Measurements from ENCODE around the gene ZFP92.

Gene ZFP92

DNA sequence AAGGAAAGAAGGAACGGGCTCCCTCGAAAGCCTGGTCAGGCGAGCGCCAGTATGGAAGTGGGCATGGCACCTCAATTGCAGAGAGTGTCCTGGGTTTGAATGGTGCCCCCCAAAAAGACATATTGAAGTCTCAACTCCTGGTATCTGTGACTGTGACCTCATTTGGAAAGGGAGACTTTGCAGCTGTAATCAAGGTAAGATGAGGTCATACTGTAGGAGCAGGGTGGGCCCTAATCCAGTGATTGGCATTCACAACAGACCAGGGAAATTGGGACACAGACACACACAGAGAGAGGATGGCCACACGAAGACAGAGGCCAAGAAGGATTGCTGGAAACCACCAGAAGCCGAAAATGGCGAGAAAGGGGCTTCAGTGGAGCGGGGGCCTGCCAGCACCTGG lies 6.4 kb downstream of the ZFP92 start:
- peaks cover 3 to 8% of the 10 kb centered on the region in 2 donors for H3K27me3 ChIP-seq (ENCODE audit: control insufficient read depth in 2 of 2, insufficient read depth in 2 of 2, low read length in 2 of 2)
- no peaks in the 10 kb centered on the region for H3K9me3 ChIP-seq (ENCODE audit: control insufficient read depth in 2 of 2, low read length in 2 of 2)
- H3K9ac ChIP-seq (ENCODE audit: low read depth in 1 of 2, low read length in 2 of 2), result no peak overlapping the region

DNA sequence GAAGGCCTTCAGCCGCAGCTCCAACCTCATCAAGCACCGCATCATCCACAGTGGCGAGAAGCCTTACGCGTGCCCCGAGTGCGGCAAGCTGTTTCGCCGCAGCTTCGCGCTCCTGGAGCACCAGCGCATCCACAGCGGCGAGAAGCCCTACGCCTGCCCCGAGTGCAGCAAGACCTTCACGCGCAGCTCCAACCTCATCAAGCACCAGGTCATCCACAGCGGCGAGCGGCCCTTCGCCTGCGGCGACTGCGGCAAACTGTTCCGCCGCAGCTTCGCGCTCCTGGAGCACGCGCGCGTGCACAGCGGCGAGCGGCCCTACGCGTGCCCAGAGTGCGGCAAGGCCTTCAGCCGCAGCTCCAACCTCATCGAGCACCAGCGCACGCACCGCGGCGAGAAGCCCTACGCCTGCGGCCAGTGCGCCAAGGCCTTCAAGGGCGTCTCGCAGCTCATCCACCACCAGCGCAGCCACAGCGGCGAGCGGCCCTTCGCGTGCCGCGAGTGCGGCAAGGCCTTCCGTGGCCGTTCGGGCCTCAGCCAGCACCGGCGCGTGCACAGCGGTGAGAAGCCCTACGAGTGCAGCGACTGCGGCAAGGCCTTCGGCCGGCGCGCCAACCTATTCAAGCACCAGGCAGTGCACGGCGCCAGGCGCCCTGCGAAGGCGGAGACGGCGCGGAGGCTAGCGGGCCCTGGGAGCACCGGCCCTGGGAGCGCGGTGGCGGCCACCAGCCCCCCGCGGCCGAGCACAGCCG lies 9.8 kb downstream of the ZFP92 start:
- Histone ChIP-seq H3K36me3 (ENCODE audit: control insufficient read depth in 2 of 2, insufficient read depth in 2 of 2, low read length in 2 of 2) (no peaks in the 10 kb centered on the region), H3K4me3 (ENCODE audit: low read length in 2 of 2) (no peak overlapping the region), H3K27ac (ENCODE audit: low read depth in 2 of 2, low read length in 2 of 2) (no peak overlapping the region), H3K9me3 (ENCODE audit: control insufficient read depth in 2 of 2, low read length in 2 of 2) (no peaks in the 10 kb centered on the region), H3K4me1 (ENCODE audit: control insufficient read depth in 2 of 2, insufficient read depth in 2 of 2, low read length in 2 of 2) (no peaks in the 10 kb centered on the region), H3K27me3 (ENCODE audit: control insufficient read depth in 2 of 2, insufficient read depth in 2 of 2, low read length in 2 of 2) (peaks cover 2 to 6% of the 10 kb centered on the region in 2 donors), H3K9ac (ENCODE audit: low read depth in 1 of 2, low read length in 2 of 2) (no peak overlapping the region)

More for the DNA sequence above, 6.4 kb downstream of the ZFP92 start:
- Histone ChIP-seq H3K36me3 (ENCODE audit: control insufficient read depth in 2 of 2, insufficient read depth in 2 of 2, low read length in 2 of 2) (no peaks in the 10 kb centered on the region), H3K4me1 (ENCODE audit: control insufficient read depth in 2 of 2, insufficient read depth in 2 of 2, low read length in 2 of 2) (no peaks in the 10 kb centered on the region), H3K4me3 (ENCODE audit: low read length in 2 of 2) (no peak overlapping the region), H3K27ac (ENCODE audit: low read depth in 2 of 2, low read length in 2 of 2) (no peak overlapping the region)

DNA sequence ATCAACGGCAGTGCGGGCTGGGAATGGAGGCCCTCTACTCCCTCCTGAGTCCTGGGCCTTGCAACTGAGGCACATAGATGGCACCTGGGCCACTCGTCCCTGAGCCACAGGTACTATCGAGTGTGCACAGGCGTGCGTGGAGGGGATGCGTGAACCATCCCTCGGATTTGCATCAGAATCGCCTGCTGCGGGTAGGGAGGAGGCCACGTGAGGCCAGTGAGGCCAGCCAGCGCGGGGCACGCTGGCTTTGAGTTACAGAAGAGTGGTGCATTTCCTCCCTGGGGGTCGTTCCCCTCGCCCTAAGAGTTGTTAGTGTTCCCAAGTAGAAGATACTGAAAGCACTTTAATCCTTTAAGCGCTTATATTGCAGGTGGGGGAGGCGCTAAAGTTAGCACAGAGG lies 10.6 kb downstream of the ZFP92 start:
- no peaks in the 10 kb centered on the region for H3K36me3 ChIP-seq (ENCODE audit: control insufficient read depth in 2 of 2, insufficient read depth in 2 of 2, low read length in 2 of 2)
- no peak overlapping the region for H3K27ac ChIP-seq (ENCODE audit: low read depth in 2 of 2, low read length in 2 of 2)
- H3K4me1 ChIP-seq (ENCODE audit: control insufficient read depth in 2 of 2, insufficient read depth in 2 of 2, low read length in 2 of 2), result no peaks in the 10 kb centered on the region
- no peak overlapping the region for H3K9ac ChIP-seq (ENCODE audit: low read depth in 1 of 2, low read length in 2 of 2)
- no peak overlapping the region for H3K4me3 ChIP-seq (ENCODE audit: low read length in 2 of 2)
- H3K27me3 ChIP-seq (ENCODE audit: control insufficient read depth in 2 of 2, insufficient read depth in 2 of 2, low read length in 2 of 2), result peaks cover 0 to 2% of the 10 kb centered on the region in 2 donors
- no peaks in the 10 kb centered on the region for H3K9me3 ChIP-seq (ENCODE audit: control insufficient read depth in 2 of 2, low read length in 2 of 2)

DNA sequence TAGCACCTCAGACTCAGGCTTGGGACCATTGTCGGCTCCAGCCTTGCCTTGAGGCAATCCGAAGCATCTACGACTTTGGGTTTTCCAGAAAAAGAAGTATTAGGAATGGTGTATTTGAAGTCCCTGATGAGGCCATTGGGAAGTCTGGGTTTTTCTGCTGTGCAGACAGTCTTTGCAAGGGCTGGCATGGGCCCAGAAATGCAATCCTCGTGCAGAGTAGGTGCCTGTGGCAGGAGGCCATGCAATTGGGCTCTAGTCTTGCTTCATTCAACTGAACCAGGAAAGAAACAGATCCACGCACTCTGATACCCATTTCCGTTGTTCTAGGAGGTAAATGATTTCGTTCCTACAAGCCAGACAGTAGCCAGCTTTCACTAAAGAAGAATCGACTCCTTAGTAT lies 12.4 kb downstream of the ZFP92 start:
- Histone ChIP-seq H3K9ac (ENCODE audit: low read depth in 1 of 2, low read length in 2 of 2) (no peak overlapping the region), H3K4me1 (ENCODE audit: control insufficient read depth in 2 of 2, insufficient read depth in 2 of 2, low read length in 2 of 2) (no peaks in the 10 kb centered on the region), H3K27me3 (ENCODE audit: control insufficient read depth in 2 of 2, insufficient read depth in 2 of 2, low read length in 2 of 2) (peaks cover 0 to 2% of the 10 kb centered on the region in 2 donors), H3K27ac (ENCODE audit: low read depth in 2 of 2, low read length in 2 of 2) (no peak overlapping the region), H3K4me3 (ENCODE audit: low read length in 2 of 2) (no peak overlapping the region), H3K9me3 (ENCODE audit: control insufficient read depth in 2 of 2, low read length in 2 of 2) (no peaks in the 10 kb centered on the region), H3K36me3 (ENCODE audit: control insufficient read depth in 2 of 2, insufficient read depth in 2 of 2, low read length in 2 of 2) (no peaks in the 10 kb centered on the region)

DNA sequence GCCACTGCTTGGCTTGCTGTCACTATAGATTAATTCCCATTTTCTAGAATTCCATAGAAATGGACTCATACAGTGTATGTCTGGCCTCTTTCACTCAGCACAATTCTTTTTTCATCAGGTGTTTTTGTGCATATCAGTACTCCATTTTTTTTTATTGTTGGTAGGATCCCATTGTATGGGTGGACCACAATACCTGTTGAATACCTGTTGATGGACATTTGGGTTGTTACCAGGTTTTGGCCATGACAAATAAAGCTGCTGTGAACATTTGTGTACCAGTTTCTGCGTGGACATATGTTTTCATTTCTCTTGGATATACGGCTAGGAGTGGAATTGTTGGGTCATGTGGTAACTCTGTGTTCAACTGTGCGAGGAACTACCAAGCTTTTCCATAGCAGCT lies 14.9 kb downstream of the ZFP92 start:
- Histone ChIP-seq H3K4me1 (ENCODE audit: control insufficient read depth in 2 of 2, insufficient read depth in 2 of 2, low read length in 2 of 2) (no peaks in the 10 kb centered on the region), H3K4me3 (ENCODE audit: low read length in 2 of 2) (no peak overlapping the region), H3K27me3 (ENCODE audit: control insufficient read depth in 2 of 2, insufficient read depth in 2 of 2, low read length in 2 of 2) (peaks cover 0 to 2% of the 10 kb centered on the region in 2 donors), H3K36me3 (ENCODE audit: control insufficient read depth in 2 of 2, insufficient read depth in 2 of 2, low read length in 2 of 2) (no peaks in the 10 kb centered on the region), H3K9me3 (ENCODE audit: control insufficient read depth in 2 of 2, low read length in 2 of 2) (peaks cover 0 to 3% of the 10 kb centered on the region in 2 donors), H3K27ac (ENCODE audit: low read depth in 2 of 2, low read length in 2 of 2) (no peak overlapping the region), H3K9ac (ENCODE audit: low read depth in 1 of 2, low read length in 2 of 2) (no peak overlapping the region)

DNA sequence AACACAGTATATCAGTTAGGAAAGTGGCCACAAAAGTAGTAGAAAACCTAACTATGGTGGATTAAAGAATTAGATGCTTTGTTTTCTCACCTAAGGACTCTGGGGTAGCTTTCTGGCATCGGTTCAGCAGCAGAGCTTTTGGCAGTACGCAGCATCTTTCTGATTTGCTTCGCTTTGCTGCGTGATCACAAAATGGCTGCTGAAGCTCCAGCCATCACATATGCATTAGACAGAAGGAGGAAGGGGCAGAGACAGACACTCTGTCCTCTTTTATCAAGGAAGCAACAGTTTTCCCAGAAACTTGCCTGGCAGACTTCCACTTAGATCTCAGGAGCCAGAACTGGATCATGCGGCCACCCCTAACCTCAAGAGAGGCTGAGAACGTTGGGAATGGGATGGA lies 19.5 kb downstream of the ZFP92 start:
- Histone ChIP-seq H3K9ac (ENCODE audit: low read depth in 1 of 2, low read length in 2 of 2) (no peak overlapping the region), H3K27me3 (ENCODE audit: control insufficient read depth in 2 of 2, insufficient read depth in 2 of 2, low read length in 2 of 2) (peaks cover 0 to 5% of the 10 kb centered on the region in 2 donors), H3K4me3 (ENCODE audit: low read length in 2 of 2) (no peak overlapping the region), H3K36me3 (ENCODE audit: control insufficient read depth in 2 of 2, insufficient read depth in 2 of 2, low read length in 2 of 2) (no peaks in the 10 kb centered on the region), H3K4me1 (ENCODE audit: control insufficient read depth in 2 of 2, insufficient read depth in 2 of 2, low read length in 2 of 2) (no peaks in the 10 kb centered on the region), H3K9me3 (ENCODE audit: control insufficient read depth in 2 of 2, low read length in 2 of 2) (peaks cover 0 to 3% of the 10 kb centered on the region in 2 donors), H3K27ac (ENCODE audit: low read depth in 2 of 2, low read length in 2 of 2) (no peak overlapping the region)

DNA sequence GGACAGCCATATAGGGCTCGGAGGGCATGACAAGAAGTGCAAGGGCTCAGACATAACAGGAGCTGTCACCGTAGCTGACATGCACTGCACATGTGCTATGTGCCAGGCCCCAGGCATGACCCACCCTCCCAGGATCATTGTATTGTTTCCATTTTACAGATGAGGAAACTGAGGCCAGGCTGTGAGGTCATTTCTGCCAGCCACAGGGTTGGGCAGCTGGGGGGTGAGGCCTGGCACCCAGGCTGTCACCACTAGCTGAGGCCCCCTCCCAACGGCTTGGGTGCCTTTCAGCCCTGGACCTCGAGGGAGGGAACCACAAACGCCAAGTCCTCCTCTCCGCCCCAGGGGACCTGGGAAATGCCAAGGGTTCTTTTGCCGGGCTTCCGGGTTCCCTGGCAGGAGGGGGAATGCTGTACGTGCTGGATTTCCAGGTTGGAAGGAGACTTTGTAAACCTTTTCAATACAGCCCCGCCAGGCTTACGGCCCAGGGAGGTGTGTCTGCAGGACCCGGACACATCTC lies 21.9 kb downstream of the ZFP92 start:
- H3K9me3 ChIP-seq (ENCODE audit: control insufficient read depth in 2 of 2, low read length in 2 of 2), result peaks cover 0 to 3% of the 10 kb centered on the region in 2 donors
- peaks cover 0 to 5% of the 10 kb centered on the region in 2 donors for H3K27me3 ChIP-seq (ENCODE audit: control insufficient read depth in 2 of 2, insufficient read depth in 2 of 2, low read length in 2 of 2)

DNA sequence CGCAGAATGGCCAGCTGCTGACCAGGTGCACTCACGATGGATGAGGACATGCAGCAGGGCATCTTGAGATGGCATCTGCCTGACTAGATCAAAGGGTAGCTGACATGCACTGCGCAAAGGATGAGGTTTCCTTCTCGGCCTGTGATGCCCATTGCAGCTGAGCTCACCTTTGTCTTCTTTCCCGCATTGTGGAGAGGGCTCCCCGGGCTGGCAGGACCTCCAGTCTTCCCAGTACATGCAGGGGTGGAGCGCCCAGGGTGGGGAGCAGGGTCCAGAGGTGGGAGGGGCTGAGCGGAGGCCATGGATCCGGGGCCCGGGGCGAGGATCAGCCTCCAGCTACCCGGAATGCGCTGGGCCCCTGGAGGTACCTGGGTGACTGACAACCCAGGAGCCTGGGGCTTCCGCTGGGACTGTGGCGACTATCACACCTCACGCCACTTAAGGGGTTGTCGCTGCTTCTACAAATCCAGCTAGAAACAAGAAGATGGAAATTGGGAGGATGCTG lies 22.6 kb downstream of the ZFP92 start:
- Histone ChIP-seq H3K9ac (ENCODE audit: low read depth in 1 of 2, low read length in 2 of 2) (no peak overlapping the region), H3K27me3 (ENCODE audit: control insufficient read depth in 2 of 2, insufficient read depth in 2 of 2, low read length in 2 of 2) (peaks cover 0 to 5% of the 10 kb centered on the region in 2 donors), H3K4me3 (ENCODE audit: low read length in 2 of 2) (no peak overlapping the region)

More for the DNA sequence above, 21.9 kb downstream of the ZFP92 start:
- Histone ChIP-seq H3K4me3 (ENCODE audit: low read length in 2 of 2) (no peak overlapping the region), H3K9ac (ENCODE audit: low read depth in 1 of 2, low read length in 2 of 2) (no peak overlapping the region), H3K4me1 (ENCODE audit: control insufficient read depth in 2 of 2, insufficient read depth in 2 of 2, low read length in 2 of 2) (no peaks in the 10 kb centered on the region), H3K36me3 (ENCODE audit: control insufficient read depth in 2 of 2, insufficient read depth in 2 of 2, low read length in 2 of 2) (no peaks in the 10 kb centered on the region), H3K27ac (ENCODE audit: low read depth in 2 of 2, low read length in 2 of 2) (no peak overlapping the region)

DNA sequence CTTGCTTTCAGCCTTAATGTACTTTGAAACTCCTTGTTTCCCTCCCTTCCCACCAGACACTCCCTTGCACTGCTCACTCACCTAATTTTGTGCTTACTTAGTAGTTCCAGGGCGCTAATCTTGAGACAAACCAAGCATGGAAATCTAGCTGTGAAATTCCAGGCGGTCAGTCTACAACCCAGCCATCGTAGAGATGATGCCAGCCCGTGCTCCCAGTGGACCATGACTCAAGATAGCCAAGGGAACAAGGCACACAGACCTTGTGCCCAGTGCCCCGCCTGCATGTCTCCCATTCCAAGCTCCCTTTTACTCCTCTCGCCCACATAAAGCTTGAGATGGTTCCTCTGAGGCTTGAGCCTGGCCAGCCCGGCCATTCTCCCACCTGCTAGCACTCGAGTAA lies 23.5 kb downstream of the ZFP92 start:
- Histone ChIP-seq H3K36me3 (ENCODE audit: control insufficient read depth in 2 of 2, insufficient read depth in 2 of 2, low read length in 2 of 2) (no peaks in the 10 kb centered on the region), H3K27me3 (ENCODE audit: control insufficient read depth in 2 of 2, insufficient read depth in 2 of 2, low read length in 2 of 2) (peaks cover under 1 to 5% of the 10 kb centered on the region in 2 donors), H3K9ac (ENCODE audit: low read depth in 1 of 2, low read length in 2 of 2) (no peak overlapping the region), H3K27ac (ENCODE audit: low read depth in 2 of 2, low read length in 2 of 2) (no peak overlapping the region), H3K4me3 (ENCODE audit: low read length in 2 of 2) (no peak overlapping the region), H3K9me3 (ENCODE audit: control insufficient read depth in 2 of 2, low read length in 2 of 2) (peaks cover 0 to 3% of the 10 kb centered on the region in 2 donors), H3K4me1 (ENCODE audit: control insufficient read depth in 2 of 2, insufficient read depth in 2 of 2, low read length in 2 of 2) (no peaks in the 10 kb centered on the region)

More for the DNA sequence above, 22.6 kb downstream of the ZFP92 start:
- Histone ChIP-seq H3K27ac (ENCODE audit: low read depth in 2 of 2, low read length in 2 of 2) (no peak overlapping the region), H3K9me3 (ENCODE audit: control insufficient read depth in 2 of 2, low read length in 2 of 2) (peaks cover 0 to 3% of the 10 kb centered on the region in 2 donors), H3K4me1 (ENCODE audit: control insufficient read depth in 2 of 2, insufficient read depth in 2 of 2, low read length in 2 of 2) (no peaks in the 10 kb centered on the region), H3K36me3 (ENCODE audit: control insufficient read depth in 2 of 2, insufficient read depth in 2 of 2, low read length in 2 of 2) (no peaks in the 10 kb centered on the region)

DNA sequence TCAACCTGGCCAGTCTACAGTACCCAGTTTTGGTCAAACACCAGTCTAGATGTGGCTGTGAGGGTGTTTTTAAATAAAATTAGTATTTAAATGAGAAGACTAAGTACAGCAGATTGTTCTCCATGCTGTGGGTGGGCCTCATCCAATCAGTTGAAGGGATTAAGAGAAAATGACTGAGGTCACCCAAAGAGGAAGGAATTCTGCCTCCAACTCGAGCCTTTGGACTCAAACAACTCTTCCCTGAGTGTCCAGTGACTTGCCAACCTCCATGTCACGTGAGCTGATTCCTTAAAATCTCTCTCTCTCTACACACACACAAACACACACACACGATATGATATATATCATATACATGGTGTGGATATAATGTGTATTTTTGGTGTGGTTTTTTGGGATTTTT lies 24.6 kb downstream of the ZFP92 start:
- no peak overlapping the region for H3K9ac ChIP-seq (ENCODE audit: low read depth in 1 of 2, low read length in 2 of 2)

More for the DNA sequence above, 24.6 kb downstream of the ZFP92 start:
- H3K36me3 ChIP-seq (ENCODE audit: control insufficient read depth in 2 of 2, insufficient read depth in 2 of 2, low read length in 2 of 2), result no peaks in the 10 kb centered on the region
- no peaks in the 10 kb centered on the region for H3K4me1 ChIP-seq (ENCODE audit: control insufficient read depth in 2 of 2, insufficient read depth in 2 of 2, low read length in 2 of 2)
- no peak overlapping the region for H3K27ac ChIP-seq (ENCODE audit: low read depth in 2 of 2, low read length in 2 of 2)
- no peak overlapping the region for H3K4me3 ChIP-seq (ENCODE audit: low read length in 2 of 2)
- peaks cover 2 to 5% of the 10 kb centered on the region in 2 donors for H3K27me3 ChIP-seq (ENCODE audit: control insufficient read depth in 2 of 2, insufficient read depth in 2 of 2, low read length in 2 of 2)
- peaks cover 0 to 1% of the 10 kb centered on the region in 2 donors for H3K9me3 ChIP-seq (ENCODE audit: control insufficient read depth in 2 of 2, low read length in 2 of 2)
